ENCODE data around the gene CCDC77.
A peak's percentile ranks its signal among the peaks of the same experiment; 100 is the strongest.

The CCDC77 gene

DNA sequence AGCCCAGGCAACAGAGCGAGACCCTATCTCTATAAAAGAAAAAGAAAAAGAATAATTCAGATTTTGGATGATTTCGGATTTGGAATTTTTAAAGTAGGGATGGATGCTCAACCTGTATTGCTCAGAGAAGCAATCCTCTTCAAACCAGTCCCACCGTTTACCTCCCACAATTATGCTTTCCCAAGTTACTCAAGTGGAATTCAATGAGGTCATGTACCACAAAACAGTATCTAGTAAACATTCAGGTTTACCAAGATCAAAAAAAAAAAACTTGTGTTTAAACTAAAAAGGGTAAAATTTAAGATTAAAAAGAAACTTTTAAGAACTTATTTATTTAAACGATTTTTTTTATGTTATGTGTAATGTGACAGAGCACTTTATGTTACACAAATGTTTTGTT is 14.8 kb upstream of the CCDC77 start:
- in situ Hi-C loops (cut with MboI; ENCODE audit: low pct_unique_long_range_greater_than_20kb, low sequenced_read_pairs, unreplicated experiment), result no loop called here
- TF ChIP-seq, protein P1, sequence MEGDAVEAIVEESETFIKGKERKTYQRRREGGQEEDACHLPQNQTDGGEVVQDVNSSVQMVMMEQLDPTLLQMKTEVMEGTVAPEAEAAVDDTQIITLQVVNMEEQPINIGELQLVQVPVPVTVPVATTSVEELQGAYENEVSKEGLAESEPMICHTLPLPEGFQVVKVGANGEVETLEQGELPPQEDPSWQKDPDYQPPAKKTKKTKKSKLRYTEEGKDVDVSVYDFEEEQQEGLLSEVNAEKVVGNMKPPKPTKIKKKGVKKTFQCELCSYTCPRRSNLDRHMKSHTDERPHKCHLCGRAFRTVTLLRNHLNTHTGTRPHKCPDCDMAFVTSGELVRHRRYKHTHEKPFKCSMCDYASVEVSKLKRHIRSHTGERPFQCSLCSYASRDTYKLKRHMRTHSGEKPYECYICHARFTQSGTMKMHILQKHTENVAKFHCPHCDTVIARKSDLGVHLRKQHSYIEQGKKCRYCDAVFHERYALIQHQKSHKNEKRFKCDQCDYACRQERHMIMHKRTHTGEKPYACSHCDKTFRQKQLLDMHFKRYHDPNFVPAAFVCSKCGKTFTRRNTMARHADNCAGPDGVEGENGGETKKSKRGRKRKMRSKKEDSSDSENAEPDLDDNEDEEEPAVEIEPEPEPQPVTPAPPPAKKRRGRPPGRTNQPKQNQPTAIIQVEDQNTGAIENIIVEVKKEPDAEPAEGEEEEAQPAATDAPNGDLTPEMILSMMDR (IDR thresholded peaks at IDR 0.05; ENCODE audit: extremely low read depth, insufficient read depth, missing control alignments), result no peak
- DNase-seq (ENCODE audit: low spot score), result no peak

DNA sequence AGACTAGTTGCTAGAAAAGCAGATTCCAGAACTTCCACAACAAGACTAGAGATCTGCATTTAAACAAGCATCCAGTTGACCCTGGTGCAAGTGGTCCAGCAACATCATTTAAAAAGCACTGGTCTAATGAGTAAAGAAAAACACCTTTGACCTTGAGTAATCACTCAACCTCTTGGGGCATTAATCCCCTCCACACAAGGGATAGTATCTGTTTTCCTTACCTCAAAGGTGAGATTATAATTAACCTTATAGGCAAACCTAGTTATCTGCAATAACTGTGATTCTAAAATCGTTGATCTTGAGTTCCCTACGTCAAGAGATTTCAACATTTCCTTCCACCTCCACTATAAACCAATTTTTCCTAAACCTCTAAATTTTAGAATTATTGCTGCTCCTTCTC is 13.4 kb upstream of the CCDC77 start:
- in situ Hi-C loops (cut with MboI; ENCODE audit: low pct_unique_long_range_greater_than_20kb, low sequenced_read_pairs, unreplicated experiment), result no loop called here
- no peak for DNase-seq (ENCODE audit: low spot score)
- TF ChIP-seq, protein P1 (IDR thresholded peaks at IDR 0.05; ENCODE audit: extremely low read depth, insufficient read depth, missing control alignments), result no peak

DNA sequence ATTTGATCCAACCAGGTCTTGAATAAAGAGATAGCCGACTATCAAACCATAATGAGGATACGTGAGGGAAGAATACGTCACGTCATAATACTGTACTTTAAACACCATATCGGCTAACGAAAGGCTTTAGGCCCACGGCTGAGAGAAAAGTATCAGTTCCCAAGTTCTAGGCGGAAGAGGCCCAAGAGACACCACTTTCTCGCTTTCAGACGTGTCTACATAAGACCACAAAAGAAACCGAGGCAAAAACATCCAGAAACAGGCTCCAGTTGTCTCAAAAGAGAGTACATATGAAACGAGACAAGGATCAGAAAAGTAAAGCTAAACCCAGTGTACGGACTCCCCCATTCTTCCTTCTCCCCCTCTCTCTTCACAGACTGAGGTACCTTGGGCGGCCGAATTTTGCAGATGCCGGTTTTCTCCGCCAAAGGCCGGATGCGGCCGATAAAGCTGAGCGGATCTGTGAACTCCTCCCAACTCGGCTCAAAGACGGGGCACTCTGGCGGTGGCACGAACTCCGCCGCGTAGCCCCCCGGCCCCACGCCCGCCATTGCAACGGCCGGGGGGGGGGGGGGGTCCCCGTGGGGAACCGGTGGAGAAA is 12.8 kb upstream of the CCDC77 start:
- DNase-seq (ENCODE audit: low spot score), result peak; percentile 58
- TF ChIP-seq, protein P1 (IDR thresholded peaks at IDR 0.05; ENCODE audit: extremely low read depth, insufficient read depth, missing control alignments), result no peak
- in situ Hi-C loops (cut with MboI; ENCODE audit: low pct_unique_long_range_greater_than_20kb, low sequenced_read_pairs, unreplicated experiment), result no loop called here

DNA sequence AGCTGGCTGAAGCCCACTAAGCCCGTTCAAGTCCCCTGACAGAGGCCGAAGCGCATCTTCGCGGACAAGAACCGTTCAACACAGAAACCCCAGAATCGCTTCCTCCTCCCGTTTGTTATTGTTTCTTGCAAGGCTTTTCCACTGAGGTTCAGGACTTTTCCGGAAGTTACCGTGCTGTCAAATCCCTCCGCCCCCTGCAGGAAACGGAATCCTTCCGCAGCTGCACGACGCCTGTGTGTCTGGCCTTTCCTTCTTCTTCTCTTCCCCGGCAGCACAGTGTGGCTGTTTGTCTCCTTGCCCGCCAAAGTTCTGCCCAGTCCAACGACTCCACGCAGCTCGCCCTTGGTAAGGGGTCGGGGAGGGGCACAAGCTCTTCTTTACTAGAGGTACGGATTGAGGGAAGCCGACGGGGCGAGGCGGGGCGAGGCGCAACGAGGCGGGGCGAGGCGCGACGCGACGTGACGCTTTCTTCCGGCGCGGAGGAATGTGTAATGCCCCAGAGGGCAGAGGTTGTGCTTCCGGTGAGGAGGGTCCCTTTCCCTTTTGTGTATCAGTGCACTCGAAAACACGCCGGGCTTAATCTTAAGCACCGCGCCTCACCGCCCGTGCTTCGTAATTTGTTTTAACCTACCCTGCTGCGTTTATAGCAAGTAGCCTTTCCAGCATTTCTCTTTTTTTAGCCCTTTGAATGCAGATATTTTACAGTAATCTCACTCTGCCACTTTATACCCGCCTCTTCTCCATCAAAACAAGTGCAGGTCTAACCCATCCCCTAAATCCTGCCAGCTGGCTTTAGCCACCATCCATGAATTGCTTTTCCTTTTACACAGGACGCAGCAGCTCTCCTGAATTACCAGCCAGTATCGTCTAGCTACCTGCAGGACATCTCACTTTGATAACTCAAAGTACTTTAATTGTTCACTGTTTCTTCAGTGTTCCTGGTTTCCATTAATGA is 12.0 kb upstream of the CCDC77 start, which contains the start of gene KDM5A:
Gene KDM5A (minus strand): TSS at position 179 of the 955 bp plus-strand sequence. CDS start 229 bp downstream, outside the sequence.
- peak; percentile 92 for DNase-seq (ENCODE audit: low spot score)
- TF ChIP-seq, protein P1 (IDR thresholded peaks at IDR 0.05; ENCODE audit: extremely low read depth, insufficient read depth, missing control alignments), result no peak
- in situ Hi-C loops (cut with MboI; ENCODE audit: low pct_unique_long_range_greater_than_20kb, low sequenced_read_pairs, unreplicated experiment), result no loop called here

DNA sequence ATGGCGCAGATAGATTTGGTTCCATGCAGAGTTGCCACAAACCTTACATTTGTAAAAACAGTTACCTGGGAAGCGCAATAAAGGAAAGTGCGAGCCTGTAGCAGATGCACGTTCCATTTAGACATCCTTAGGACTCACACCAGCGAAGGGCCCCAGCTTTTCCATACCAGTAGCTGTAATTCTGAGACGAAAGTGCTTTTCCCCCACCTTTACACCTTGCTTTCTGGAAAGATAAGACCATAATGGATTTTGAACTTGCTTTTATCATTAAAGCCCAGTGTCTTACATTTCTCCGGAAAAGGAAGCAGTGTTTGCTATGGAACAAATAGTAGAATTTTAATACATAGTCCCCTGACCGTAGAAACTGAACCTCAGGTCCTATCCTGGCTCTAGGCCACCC is 616 bp upstream of the CCDC77 start:
- no peak for DNase-seq (ENCODE audit: low spot score)
- in situ Hi-C loops (cut with MboI; ENCODE audit: low pct_unique_long_range_greater_than_20kb, low sequenced_read_pairs, unreplicated experiment), result no loop called here
- TF ChIP-seq, protein P1 (IDR thresholded peaks at IDR 0.05; ENCODE audit: extremely low read depth, insufficient read depth, missing control alignments), result no peak

DNA sequence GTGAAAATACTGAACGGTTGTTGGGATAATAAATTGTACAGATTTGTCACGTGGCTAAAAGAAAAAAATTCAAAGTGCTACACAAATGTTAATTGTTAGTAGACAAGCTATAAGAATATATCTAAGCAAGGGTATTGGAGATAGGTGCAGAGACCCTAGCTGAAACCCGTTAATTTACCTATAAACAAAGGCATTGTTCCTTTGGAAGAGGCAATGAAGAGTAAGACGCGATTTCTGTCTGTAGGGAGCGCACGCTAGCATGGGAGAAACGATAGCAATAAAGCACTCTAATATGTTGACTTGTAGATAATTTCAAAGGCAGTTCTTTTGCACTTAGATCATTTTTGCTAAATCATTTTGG is 565 bp downstream of the CCDC77 start:
- in situ Hi-C loops (cut with MboI; ENCODE audit: low pct_unique_long_range_greater_than_20kb, low sequenced_read_pairs, unreplicated experiment), result no loop called here
- no peak for DNase-seq (ENCODE audit: low spot score)
- TF ChIP-seq, protein P1 (IDR thresholded peaks at IDR 0.05; ENCODE audit: extremely low read depth, insufficient read depth, missing control alignments), result peak; percentile 36

Measured in GM13977 (cell line).